ENCODE results near the gene FLOT2. TPM values are rescaled to one million over a fixed set of nuclear protein-coding genes. Genes with fewer than 3 reads are reported as not detected.

FLOT2 gene
- total and polyA plus RNA-seq, 2 donors (not counting 3 experiments of a cell fraction or from before 2014, with no cell fraction given): 169 to 180 TPM

DNA sequence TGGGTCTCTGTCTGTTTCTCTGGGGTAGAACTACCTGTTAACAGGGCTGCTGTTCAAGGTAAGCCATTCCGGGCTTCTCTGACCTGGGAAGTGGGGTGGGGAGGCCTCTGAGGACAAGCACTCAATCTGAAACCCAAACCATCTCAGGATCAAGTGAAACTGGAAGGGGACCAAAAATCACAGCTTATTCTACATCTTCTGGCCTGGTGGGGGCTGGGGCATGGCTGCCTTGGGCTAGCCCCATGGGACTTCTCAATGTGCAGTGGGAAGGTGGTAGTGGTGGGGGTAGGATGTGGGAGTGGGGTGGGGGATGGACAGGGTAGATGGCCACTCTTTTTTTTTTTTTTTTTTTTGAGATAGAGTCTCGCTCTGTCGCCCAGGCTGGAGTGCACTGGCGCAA, 5.5 kb downstream of the FLOT2 start:
- Histone ChIP-seq H3K4me1 (ENCODE audit: control insufficient read depth, extremely low read depth, insufficient read depth, low read length) (peaks cover 51% of the 10 kb centered on the region), H2AFZ (ENCODE audit: low read depth, low read length) (no peak overlapping the region), H3K9me3 (replicated peaks; ENCODE audit: control insufficient read depth, insufficient read depth, low read length) (no peaks in the 10 kb centered on the region), H3K79me2 (ENCODE audit: control insufficient read depth, insufficient read depth, low read length) (peaks cover 25% of the 10 kb centered on the region), H3K9me1 (replicated peaks; ENCODE audit: control insufficient read depth, extremely low read depth, insufficient read depth, low read length) (no peaks in the 10 kb centered on the region), H3K4me2 (ENCODE audit: insufficient read depth, low read length) (no peak overlapping the region), H3K9ac (replicated peaks; ENCODE audit: extremely low read depth, insufficient read depth, low read length) (no peak overlapping the region), H4K20me1 (replicated peaks; ENCODE audit: control insufficient read depth, extremely low read depth, insufficient read depth, low read length) (no peaks in the 10 kb centered on the region), H3K36me3 (ENCODE audit: control insufficient read depth in 2 of 2, extremely low read depth in 1 of 2, insufficient read depth in 2 of 2, low read length in 2 of 2) (no peaks in the 10 kb centered on the region), H3K27me3 (ENCODE audit: control insufficient read depth in 2 of 2, insufficient read depth in 2 of 2, low read length in 2 of 2) (no peaks in the 10 kb centered on the region), H3K27ac (ENCODE audit: insufficient read depth, low read depth, low read length) (no peak overlapping the region), H3K4me3 (replicated peaks in 1 of 3; ENCODE audit: insufficient read depth in 1 of 3, low read depth in 1 of 3, low read length in 3 of 3) (no peak overlapping the region)
- no TSS peak for BruUV-seq (replicated peaks)
- dilution Hi-C loops (cut with MboI; ENCODE audit: extremely low pct_ligation_motif_present, low sequenced_read_pairs) (no loop called here), intact Hi-C loops (cut with micrococcal nuclease) (loop anchor here (2.0 kb wide), 2 partner anchors 13 to 165 kb away; partner anchors contain the start of gene TLCD1)
- CTCF ChIA-PET: interaction anchor here (1.2 to 4.5 kb wide), 6 partner anchors 13 to 165 kb away, joined by 3 to 29 read pairs (median 6); no protein-coding TSS in a partner anchor
- TF ChIP-seq FOS (IDR thresholded peaks at IDR 0.05; ENCODE audit: borderline replicate concordance, insufficient read depth, low read length) (no peak), JUN (IDR thresholded peaks at IDR 0.05; ENCODE audit: borderline replicate concordance, insufficient read depth, insufficient read length, low read depth) (no peak), POLR2A (IDR thresholded peaks at IDR 0.05; ENCODE audit: low read depth, low read length) (no peak), EZH2 (IDR thresholded peaks at IDR 0.05; ENCODE audit: borderline replicate concordance, low read depth, low read length, severe bottlenecking) (no peak), GATA2 (IDR thresholded peaks at IDR 0.05; ENCODE audit: insufficient read depth, insufficient read length, low read depth, low read length) (no peak), POLR2AphosphoS5 (IDR thresholded peaks at IDR 0.05; ENCODE audit: insufficient read depth, low read depth, low read length) (no peak), MYC (IDR thresholded peaks at IDR 0.05; ENCODE audit: low read depth, low read length) (no peak)
- TF ChIP-seq, protein P1, sequence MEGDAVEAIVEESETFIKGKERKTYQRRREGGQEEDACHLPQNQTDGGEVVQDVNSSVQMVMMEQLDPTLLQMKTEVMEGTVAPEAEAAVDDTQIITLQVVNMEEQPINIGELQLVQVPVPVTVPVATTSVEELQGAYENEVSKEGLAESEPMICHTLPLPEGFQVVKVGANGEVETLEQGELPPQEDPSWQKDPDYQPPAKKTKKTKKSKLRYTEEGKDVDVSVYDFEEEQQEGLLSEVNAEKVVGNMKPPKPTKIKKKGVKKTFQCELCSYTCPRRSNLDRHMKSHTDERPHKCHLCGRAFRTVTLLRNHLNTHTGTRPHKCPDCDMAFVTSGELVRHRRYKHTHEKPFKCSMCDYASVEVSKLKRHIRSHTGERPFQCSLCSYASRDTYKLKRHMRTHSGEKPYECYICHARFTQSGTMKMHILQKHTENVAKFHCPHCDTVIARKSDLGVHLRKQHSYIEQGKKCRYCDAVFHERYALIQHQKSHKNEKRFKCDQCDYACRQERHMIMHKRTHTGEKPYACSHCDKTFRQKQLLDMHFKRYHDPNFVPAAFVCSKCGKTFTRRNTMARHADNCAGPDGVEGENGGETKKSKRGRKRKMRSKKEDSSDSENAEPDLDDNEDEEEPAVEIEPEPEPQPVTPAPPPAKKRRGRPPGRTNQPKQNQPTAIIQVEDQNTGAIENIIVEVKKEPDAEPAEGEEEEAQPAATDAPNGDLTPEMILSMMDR (IDR thresholded peaks at IDR 0.05; ENCODE audit: extremely low read depth in 1 of 2, insufficient read depth in 1 of 2, low read depth in 1 of 2, low read length in 2 of 2): no peak
- TF ChIP-seq, protein P2, sequence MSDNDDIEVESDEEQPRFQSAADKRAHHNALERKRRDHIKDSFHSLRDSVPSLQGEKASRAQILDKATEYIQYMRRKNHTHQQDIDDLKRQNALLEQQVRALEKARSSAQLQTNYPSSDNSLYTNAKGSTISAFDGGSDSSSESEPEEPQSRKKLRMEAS (IDR thresholded peaks at IDR 0.05; ENCODE audit: insufficient read depth, insufficient read length): no peak
- no peak for DNase-seq (ENCODE audit: low read depth, low spot score)
- no peak for FAIRE-seq
- POLR2A ChIA-PET: interaction anchor here (0.6 to 1.3 kb wide), 3 partner anchors 16 to 110 kb away, joined by 4 to 10 read pairs (median 5); partner anchors contain the start of gene FAM222B

Measured in endothelial cell of umbilical vein (primary cell).